K562 (cell line): ENCODE measurements around the gene SSR2. TPM values are rescaled to one million over a fixed set of nuclear protein-coding genes. Genes with fewer than 3 reads are reported as not detected.

Experiments
- ATAC-seq: fragments of 200-7000 bp; cut with Tn5 transposase; 3 replicates; pipeline ENCODE4 v1.9.1; 2020; ENCODE audit warnings: moderate library complexity
- Bru-seq: library from RNA; stranded (reverse); fragments of 400-500 nt; gene quantifications from one replicate; lab custom pipeline; 2021; lab: Mats Ljungman, UMichigan
- BruChase-seq, 2 experiments: library from RNA; stranded (reverse); fragments of 400-500 nt; gene quantifications; one replicate each; lab custom pipeline; 2021; lab: Mats Ljungman, UMichigan
- BruUV-seq: library from RNA; stranded (reverse); fragments of 400-500 nt; replicated peaks from 2 replicates; lab custom pipeline; 2021; lab: Mats Ljungman, UMichigan
- CTCF ChIA-PET: fragments of 300-600 bp; formaldehyde crosslinking; extraction: SDS; loops from one replicate; lab custom pipeline; 2021; ENCODE audit warnings: low intra/inter-chr PET ratio; lab: Yijun Ruan, JAX
- POLR2A ChIA-PET: fragments of 300-600, 350-650 bp; sonication (Branson Sonifier 250); formaldehyde crosslinking; extraction: SDS; loops from one replicate; lab custom pipeline; 2021; ENCODE audit warnings: antibody characterized with exemption, inconsistent platforms; lab: Yijun Ruan, JAX
- DNase-seq, 4 experiments: peaks; one replicate each; pipeline versions ENCODE4 v3.0.0 to v3.0.0-alpha.2; 2011 to 2018; ENCODE audit warnings: low spot score in 3 of 4, mixed read lengths in 3 of 4; ENCODE audit errors: extremely low read depth in 1 of 4
- FAIRE-seq: peaks from 2 replicates; lab custom pipeline; 2011; peaks lifted over from hg19 to GRCh38; lab: Jason Lieb, UNC
- H2AFZ ChIP-seq: 2 replicates; pipeline ENCODE4 v1.6.0; 2011; ENCODE audit warnings: low read depth, low read length, control low read depth, inconsistent platforms
- H3K27ac ChIP-seq: fragments of 200-600 bp; 3 replicates; pipeline ENCODE4 v1.8.0; 2011; ENCODE audit warnings: low read depth, mild to moderate bottlenecking, control low read depth, inconsistent platforms, low read length, moderate library complexity, mixed read lengths; ENCODE audit errors: extremely low read depth
- H3K27me3 ChIP-seq, 2 experiments: fragments of 300-600 bp in 1 of 2; 2 replicates in 1 of 2; 3 replicates in 1 of 2; pipeline versions ENCODE4 v1.6.0 to v1.8.0; 2011; ENCODE audit warnings: inconsistent platforms in 2 of 2, low read length in 2 of 2, mild to moderate bottlenecking in 1 of 2, mixed read lengths in 1 of 2, moderate library complexity in 1 of 2; ENCODE audit not compliant: control insufficient read depth in 2 of 2, insufficient read depth in 2 of 2
- H3K36me3 ChIP-seq: fragments of 300-600 bp; 3 replicates; pipeline ENCODE4 v1.8.0; 2011; ENCODE audit warnings: mild to moderate bottlenecking, low read length, inconsistent platforms; ENCODE audit not compliant: control insufficient read depth, insufficient read depth
- H3K4me1 ChIP-seq, 2 experiments: fragments of 200-600 bp in 1 of 2; replicated peaks in 1 of 2; 2 replicates in 1 of 2; 3 replicates in 1 of 2; pipeline versions ENCODE4 v1.5.1 to v1.8.0; 2011; ENCODE audit warnings: inconsistent platforms in 2 of 2, low read length in 2 of 2, mild to moderate bottlenecking in 1 of 2, mixed read lengths in 1 of 2, moderate library complexity in 1 of 2; ENCODE audit not compliant: control insufficient read depth in 2 of 2, insufficient read depth in 2 of 2
- H3K4me2 ChIP-seq: 2 replicates; pipeline ENCODE4 v1.6.1; 2011; ENCODE audit warnings: low read length, control low read depth, inconsistent platforms, mixed read lengths; ENCODE audit not compliant: insufficient read depth
- H3K4me3 ChIP-seq: fragments of 200-600 bp; sonication (generic), shearing (Covaris generic); 2 replicates; pipeline ENCODE4 v1.5.1; 2016; ENCODE audit warnings: control low read depth, inconsistent platforms
- H3K79me2 ChIP-seq: fragments of 200-600 bp; 3 replicates; pipeline ENCODE4 v1.8.0; 2011; ENCODE audit warnings: low read length, inconsistent platforms; ENCODE audit not compliant: control insufficient read depth, insufficient read depth
- H3K9ac ChIP-seq, 2 experiments: 2 replicates each; pipeline versions ENCODE4 v1.6.0 to v1.6.1; 2011; ENCODE audit warnings: low read depth in 2 of 2, low read length in 2 of 2, control low read depth in 1 of 2, inconsistent platforms in 1 of 2, mild to moderate bottlenecking in 1 of 2, mixed read lengths in 1 of 2; ENCODE audit not compliant: insufficient read depth in 1 of 2
- H3K9me1 ChIP-seq: one replicate; pipeline ENCODE4 v1.6.0; 2011; ENCODE audit warnings: inconsistent platforms, mild to moderate bottlenecking, low read length, moderate library complexity; ENCODE audit not compliant: control insufficient read depth, insufficient read depth
- H3K9me3 ChIP-seq: replicated peaks from 2 replicates; pipeline ENCODE4 v1.5.1; 2011; ENCODE audit warnings: low read depth, low read length, inconsistent platforms; ENCODE audit not compliant: control insufficient read depth, insufficient read depth
- H4K20me1 ChIP-seq: replicated peaks from 2 replicates; pipeline ENCODE4 v1.6.1; 2011; ENCODE audit warnings: low read length, inconsistent platforms, mixed read lengths; ENCODE audit not compliant: control insufficient read depth, insufficient read depth
- CGGBP1 ChIP-seq: fragments of 250-450 bp; sonication (Bioruptor Pico); IDR thresholded peaks from 2 replicates; pipeline ENCODE4 v1.9.0; 2021; ENCODE audit warnings: mild to moderate bottlenecking
- REST ChIP-seq, 2 experiments: fragments of 450-650 bp; formaldehyde crosslinking in 1 of 2; IDR thresholded peaks; 2 replicates each; pipeline versions ENCODE4 v1.4.0 to v1.6.1; 2014 to 2020; ENCODE audit warnings: mild to moderate bottlenecking in 2 of 2, borderline replicate concordance in 1 of 2, low read depth in 1 of 2
- TSC22D4 ChIP-seq: fragments of 450-650 bp; IDR thresholded peaks from 2 replicates; pipeline ENCODE4 v1.6.1; 2016; ENCODE audit warnings: missing genetic modification characterization, missing biosample characterization, control low read depth
- WGBS: fragments of 100-300 bp; shearing (Covaris generic); methylation state at CpG from one replicate; pipeline ENCODE4 v1.1.6; 2016; ENCODE audit warnings: low coverage, mixed read lengths; ENCODE audit not compliant: insufficient coverage; ENCODE audit errors: missing lambda C conversion rate; 5-methylcytosine and 5-hydroxymethylcytosine counted together
- in situ Hi-C: fragments of 300-500 bp; cut with MboI; formaldehyde crosslinking; loops from 4 replicates; pipeline ENCODE4 v1.15.0; 2018; ENCODE audit warnings: inconsistent platforms, mixed read lengths
- intact Hi-C: fragments of 100-400 bp; cut with micrococcal nuclease; formaldehyde crosslinking; loops from 2 replicates; pipeline ENCODE4 v1.14.2; 2022
- long read RNA-seq, 3 experiments: library from polyadenylated mRNA in 2 of 3; library from RNA in 1 of 3; unstranded in 2 of 3; stranded (forward) in 1 of 3; transcript quantifications; one replicate each; pipeline ENCODE4 v2.0.0, GENCODE V29; 2019 to 2022
- polyA minus RNA-seq, 3 experiments: library from RNA; depleted of rRNA, polyadenylated mRNA; stranded (reverse); fragments of >200 nt; gene quantifications; 2 replicates each; pipeline ENCODE4 v1.2.3, GENCODE V29; 2011
- polyA plus RNA-seq, 8 experiments: library from polyadenylated mRNA; depleted of rRNA in 4 of 8; stranded (reverse) in 5 of 8; unstranded in 3 of 8; fragments of >200 nt; fragmentation: Nextera tagmentation in 2 of 8; fragmentation: Illumina TruSeq in 1 of 8; extraction: Ambion mirVana in 2 of 8; extraction: Trizol in 1 of 8; gene quantifications; 2 replicates each; pipeline versions ENCODE4 v1.2.1 to v1.2.3, GENCODE V29; 2011 to 2014; ENCODE audit warnings: inconsistent platforms in 1 of 8, missing spikeins in 1 of 8
- total RNA-seq, 7 experiments: library from RNA; depleted of rRNA in 6 of 7; stranded (reverse); fragments of >200 nt in 6 of 7; fragmentation: Illumina TruSeq in 2 of 7; extraction: Trizol in 2 of 7; gene quantifications; 2 replicates each; pipeline versions ENCODE4 v1.2.1 to v1.2.3, GENCODE V29; 2011 to 2021; ENCODE audit warnings: low replicate concordance in 1 of 7

The SSR2 gene
- total RNA-seq (2011; cell fraction: chromatin; rRNA removed; ENCODE audit: low replicate concordance): 135 and 263 TPM in 2 replicates
- 381 and 406 TPM in 2 replicates for total RNA-seq (2011; cell fraction: nucleolus; rRNA removed)
- 336 and 340 TPM in 2 replicates for total RNA-seq (2011; cell fraction: nucleoplasm; rRNA removed)
- total RNA-seq (2014; rRNA removed) (161 and 196 TPM in 2 replicates), total RNA-seq (2014; rRNA removed; fragmentation: Illumina TruSeq; extraction: Trizol) (211 and 214 TPM in 2 replicates), total RNA-seq (2015; rRNA removed; fragmentation: Illumina TruSeq; extraction: Trizol) (228 TPM in 2 replicates), total RNA-seq (2021) (167 and 183 TPM in 2 replicates), polyA plus RNA-seq (2011; rRNA removed) (411 and 494 TPM in 2 replicates), polyA plus RNA-seq (2014; fragmentation: Illumina TruSeq; extraction: Trizol) (350 and 402 TPM in 2 replicates), polyA plus RNA-seq (2014; fragmentation: Nextera tagmentation; extraction: Ambion mirVana) (100 to 1,000 TPM; 370 to 392 TPM), polyA plus RNA-seq (2014; rRNA removed) (240 and 277 TPM in 2 replicates), polyA minus RNA-seq (2011; rRNA and poly(A)+ RNA removed) (232 and 241 TPM in 2 replicates), Bru-seq, nascent RNA (percentile 85 among the genes with signal in this experiment), BruChase-seq, experiment 1, labeled RNA remaining after a 2-hour chase (percentile 88 among the genes with signal in this experiment), BruChase-seq, experiment 2, labeled RNA remaining after a 6-hour chase (percentile 88 among the genes with signal in this experiment)
- polyA plus RNA-seq (2011; cell fraction: cytosol; rRNA removed): 526 and 973 TPM in 2 replicates
- polyA plus RNA-seq (2011; cell fraction: nucleus; rRNA removed): 138 and 218 TPM in 2 replicates
- 186 and 526 TPM in 2 replicates for polyA plus RNA-seq (2012)
- 105 and 113 TPM in 2 replicates for polyA minus RNA-seq (2011; cell fraction: cytosol; rRNA and poly(A)+ RNA removed)
- 23.0 and 51.5 TPM in 2 replicates for polyA minus RNA-seq (2011; cell fraction: nucleus; rRNA and poly(A)+ RNA removed)
- long read RNA-seq, experiment 1, transcript SSR2-209 (5 exons, 1,040 nt): minor isoform, 14 of 308 reads
- long read RNA-seq, experiment 1, transcript SSR2-201 (6 exons, 1,116 nt): major isoform, 232 of 308 reads
- long read RNA-seq, experiment 1, partial matches to known transcripts: 31 of 308 reads
- long read RNA-seq, experiment 1, other reads (novel, unspliced or antisense): 21 of 308 reads
- long read RNA-seq, experiment 2, transcript SSR2-201 (6 exons, 1,116 nt): major isoform, 146 of 260 reads
- long read RNA-seq, experiment 2, partial matches to known transcripts: 83 of 260 reads
- long read RNA-seq, experiment 2, other reads (novel, unspliced or antisense): 27 of 260 reads
- long read RNA-seq, experiment 3, transcript SSR2-209 (5 exons, 1,040 nt): minor isoform, 8 of 208 reads
- long read RNA-seq, experiment 3, transcript SSR2-201 (6 exons, 1,116 nt): major isoform, 168 of 208 reads
- long read RNA-seq, experiment 3, partial matches to known transcripts: 25 of 208 reads
- long read RNA-seq, experiment 3, other reads (novel, unspliced or antisense): 6 of 208 reads

GRCh38 chr1:156020293-156021092, at the start of gene SSR2:
Gene SSR2, minus strand, starts transcription at chr1:156020951. Its CDS starts 784 bp downstream, at chr1:156020167.
- Histone ChIP-seq H3K4me3 (peak within 1 kb of the TSS; percentile 72), H2AFZ (peak within 1 kb of the TSS; percentile 96), H3K4me1 (peaks cover 7 to 8% of the 10 kb centered on the region in 2 experiments; a peak in 4 of 5 replicates), H3K4me2 (peak within 1 kb of the TSS; percentile 89), H3K27ac (peak within 1 kb of the TSS; percentile 65), H3K36me3 (peaks cover 40% of the 10 kb centered on the region; the same call in 2 of the 3 replicates), H3K79me2 (peaks cover 26% of the 10 kb centered on the region), H3K9ac (peak within 1 kb of the TSS; percentile 78 to 93), H3K9me1 (no peaks in the 10 kb centered on the region), H3K27me3 (no peaks in the 10 kb centered on the region), H3K9me3 (no peaks in the 10 kb centered on the region), H4K20me1 (no peaks in the 10 kb centered on the region)
- peak; percentile 99 for ATAC-seq
- POLR2A ChIA-PET: interaction anchor here (0.6 to 1.9 kb wide), 14 partner anchors 8 to 558 kb away, joined by 3 to 10 read pairs (median 3); partner anchors contain the start of gene GLMP
- BruUV-seq: no TSS peak
- CTCF ChIA-PET: no interaction called here
- FAIRE-seq: peak; percentile 97
- 1% methylated on average over 32 of the region's 45 CpGs for WGBS
- peak; percentile 91 to 96 (median 94) for DNase-seq
- in situ Hi-C loops: no loop called here
- intact Hi-C loops: no loop called here
- no peak for TF ChIP-seq TSC22D4
- no peak for TF ChIP-seq REST (IDR thresholded peaks at IDR 0.05; ENCODE audit: borderline replicate concordance)
- TF ChIP-seq REST (CRISPR knock-in tag; IDR thresholded peaks at IDR 0.05; ENCODE audit: low read depth): no peak
- TF ChIP-seq CGGBP1 (CRISPR knock-in tag): no peak
